Ascending aorta (tissue), 2 donors: ENCODE measurements around the gene TMEM63C. TPM values are rescaled to one million over a fixed set of nuclear protein-coding genes. Genes with fewer than 3 reads are reported as not detected.
A peak's percentile ranks its signal among the peaks of the same experiment; 100 is the strongest.

Experiments
- DNase-seq, 2 donors: peaks; one replicate each; pipeline ENCODE4 v3.0.0-alpha.2; 2019; ENCODE audit warnings: low spot score in 2 of 2
- H3K27ac ChIP-seq, 2 donors: fragments of 200-600 bp; sonication (generic); one replicate each; pipeline ENCODE4 v1.5.1; 2016 to 2017; ENCODE audit warnings: mild to moderate bottlenecking in 1 of 2
- H3K27me3 ChIP-seq: fragments of 200-600 bp; sonication (generic); one replicate; pipeline ENCODE4 v1.5.1; 2017
- H3K36me3 ChIP-seq, 2 donors: fragments of 200-600 bp; sonication (generic); one replicate each; pipeline ENCODE4 v1.5.1; 2016
- H3K4me1 ChIP-seq, 2 donors: fragments of 200-600 bp; sonication (generic); one replicate each; pipeline ENCODE4 v1.5.1; 2016 to 2017; ENCODE audit warnings: mild to moderate bottlenecking in 1 of 2
- H3K4me3 ChIP-seq, 2 donors: fragments of 200-600 bp; sonication (generic); one replicate each; pipeline ENCODE4 v1.5.1; 2016 to 2017; ENCODE audit warnings: mild to moderate bottlenecking in 1 of 2
- H3K9me3 ChIP-seq, 2 donors: fragments of 200-600 bp; sonication (generic); one replicate each; pipeline ENCODE4 v1.5.1; 2016
- CTCF ChIP-seq, 3 experiments: fragments of 200-600 bp in 2 of 3; fragments of 450-650 bp in 1 of 3; sonication (generic) in 2 of 3; IDR thresholded peaks; one replicate each; pipeline ENCODE4 v1.5.1; 2016 to 2019; ENCODE audit warnings: antibody characterized with exemption in 3 of 3, mild to moderate bottlenecking in 1 of 3, moderate library complexity in 1 of 3
- intact Hi-C: fragments of 100-400 bp; cut with DNase I; formaldehyde crosslinking; loops from one replicate; pipeline ENCODE4 v1.15.1; 2023
- total RNA-seq: library from RNA; depleted of rRNA; stranded (reverse); fragments of >200 nt; gene quantifications from one replicate; pipeline ENCODE4 v1.1.0, GENCODE V29; 2016

Gene TMEM63C
- total RNA-seq, 1 donor from 2014 or later = 0.11 TPM

GRCh38 chr14:77306416-77306815, 124.8 kb downstream of the TMEM63C start:
- Histone ChIP-seq H3K9me3 (no peaks in the 10 kb centered on the region), H3K4me3 (no peak overlapping the region), H3K4me1 (peaks cover 3 to 6% of the 10 kb centered on the region in 2 donors), H3K27me3 (no peaks in the 10 kb centered on the region), H3K36me3 (peaks cover 0 to 30% of the 10 kb centered on the region in 2 donors), H3K27ac (peak overlapping the region in 1 of 2 donors; percentile 48)
- no peak for DNase-seq
- intact Hi-C loops = no loop called here
- no peak for TF ChIP-seq CTCF (IDR thresholded peaks at IDR 0.05)

GRCh38 chr14:77306851-77307496, 125.4 kb downstream of the TMEM63C start:
- H3K27me3 ChIP-seq = no peaks in the 10 kb centered on the region
- intact Hi-C loops = no loop called here
- no peak for DNase-seq
- no peak overlapping the region for H3K4me3 ChIP-seq
- H3K4me1 ChIP-seq = peaks cover 3 to 6% of the 10 kb centered on the region in 2 donors
- no peak for TF ChIP-seq CTCF (IDR thresholded peaks at IDR 0.05)
- peak overlapping the region; percentile 31 to 48 for H3K27ac ChIP-seq
- no peaks in the 10 kb centered on the region for H3K9me3 ChIP-seq
- H3K36me3 ChIP-seq = peaks cover 0 to 30% of the 10 kb centered on the region in 2 donors

Other genes starting within 250 kb of the TMEM63C start
- 68.1 TPM for gene IRF2BPL, start 153.1 kb upstream of the TMEM63C start, total RNA-seq
- 5.0 TPM for gene CIPC, start 83.5 kb upstream of the TMEM63C start, total RNA-seq
- gene ZDHHC22, start 40.0 kb upstream of the TMEM63C start, total RNA-seq = not detected
- not detected for gene NGB, start 89.4 kb downstream of the TMEM63C start, total RNA-seq
- gene POMT2, start 139.1 kb downstream of the TMEM63C start, total RNA-seq = 28.4 TPM
- gene GSTZ1, start 139.2 kb downstream of the TMEM63C start, total RNA-seq = 22.6 TPM
- gene TMED8, start 195.3 kb downstream of the TMEM63C start, total RNA-seq = 3.7 TPM
- not detected for gene SAMD15, start 195.6 kb downstream of the TMEM63C start, total RNA-seq
- gene NOXRED1, start 241.7 kb downstream of the TMEM63C start, total RNA-seq = not detected